Rectal smooth muscle tissue (tissue), 1 donor: ENCODE data around the gene RFC1.
A peak's percentile ranks its signal among the peaks of the same experiment; 100 is the strongest.
"Not testable (repeated sequence)": the region's sequence is repeated elsewhere in the genome, so short reads cannot be mapped to it uniquely, and the experiment has no call there.

Experiments
- H3K27ac ChIP-seq: one replicate; pipeline ENCODE4 v1.7.0; 2013; ENCODE audit warnings: low read depth, low read length, inconsistent platforms
- H3K27me3 ChIP-seq: one replicate; pipeline ENCODE4 v1.7.0; 2013; ENCODE audit warnings: low read length; ENCODE audit not compliant: control insufficient read depth, insufficient read depth
- H3K36me3 ChIP-seq: one replicate; pipeline ENCODE4 v1.7.0; 2013; ENCODE audit warnings: low read length; ENCODE audit not compliant: control insufficient read depth, insufficient read depth
- H3K4me1 ChIP-seq: one replicate; pipeline ENCODE4 v1.7.0; 2013; ENCODE audit warnings: low read length; ENCODE audit not compliant: control insufficient read depth, insufficient read depth
- H3K4me3 ChIP-seq: one replicate; pipeline ENCODE4 v1.7.0; 2013; ENCODE audit warnings: low read length
- H3K9ac ChIP-seq: one replicate; pipeline ENCODE4 v1.7.0; 2013; ENCODE audit warnings: low read length

The RFC1 gene

GRCh38 chr4:39365830-39366771 is at the start of gene RFC1:
Gene RFC1, minus strand, starts transcription at chr4:39366362. Its CDS starts 121 bp downstream, at chr4:39366241.
- Histone ChIP-seq H3K9ac (peak within 1 kb of the TSS; percentile 57), H3K4me1 (no peaks in the 10 kb centered on the region), H3K27me3 (no peaks in the 10 kb centered on the region), H3K27ac (peak within 1 kb of the TSS; percentile 87), H3K4me3 (peak within 1 kb of the TSS; percentile 95), H3K36me3 (no peaks in the 10 kb centered on the region)

GRCh38 chr4:39415678-39416283 is 49.6 kb upstream of the RFC1 start:
- H3K9ac ChIP-seq: no peak overlapping the region
- no peak overlapping the region for H3K27ac ChIP-seq
- no peak overlapping the region for H3K4me3 ChIP-seq
- no peaks in the 10 kb centered on the region for H3K4me1 ChIP-seq
- no peaks in the 10 kb centered on the region for H3K36me3 ChIP-seq
- no peaks in the 10 kb centered on the region for H3K27me3 ChIP-seq

GRCh38 chr4:39411561-39411960 is 45.4 kb upstream of the RFC1 start:
- not testable (repeated sequence) for H3K27me3 ChIP-seq, H3K9ac ChIP-seq, H3K4me1 ChIP-seq, H3K27ac ChIP-seq, H3K4me3 ChIP-seq, H3K36me3 ChIP-seq

GRCh38 chr4:39410415-39410814 is 44.3 kb upstream of the RFC1 start:
- Histone ChIP-seq H3K4me1 (no peaks in the 10 kb centered on the region), H3K27ac (no peak overlapping the region), H3K36me3 (no peaks in the 10 kb centered on the region), H3K9ac (no peak overlapping the region), H3K27me3 (no peaks in the 10 kb centered on the region), H3K4me3 (no peak overlapping the region)

GRCh38 chr4:39407584-39407885 is 41.4 kb upstream of the RFC1 start:
- H3K27me3 ChIP-seq: no peaks in the 10 kb centered on the region
- H3K4me1 ChIP-seq: no peaks in the 10 kb centered on the region
- no peaks in the 10 kb centered on the region for H3K36me3 ChIP-seq
- H3K9ac ChIP-seq: no peak overlapping the region
- no peak overlapping the region for H3K27ac ChIP-seq
- no peak overlapping the region for H3K4me3 ChIP-seq

- H3K4me1 ChIP-seq: no peaks in the 10 kb centered on the region
- H3K27ac ChIP-seq: no peak within 1 kb of the TSS
- no peaks in the 10 kb centered on the region for H3K36me3 ChIP-seq
- H3K9ac ChIP-seq: no peak within 1 kb of the TSS
- H3K27me3 ChIP-seq: no peaks in the 10 kb centered on the region
- H3K4me3 ChIP-seq: no peak within 1 kb of the TSS
Measured at GRCh38 chr4:39406763-39407583, 40.8 kb upstream of the RFC1 start, which contains the start of gene KLB. Gene KLB, plus strand, starts transcription at chr4:39406930. Its CDS starts 20 bp downstream, at chr4:39406950.

- H3K36me3 ChIP-seq, H3K27ac ChIP-seq, H3K4me1 ChIP-seq, H3K9ac ChIP-seq, H3K27me3 ChIP-seq, H3K4me3 ChIP-seq: not testable (repeated sequence)
Measured at GRCh38 chr4:39401640-39402039, 35.5 kb upstream of the RFC1 start.

- no peak overlapping the region for H3K27ac ChIP-seq
- no peak overlapping the region for H3K9ac ChIP-seq
- H3K4me1 ChIP-seq: no peaks in the 10 kb centered on the region
- H3K27me3 ChIP-seq: no peaks in the 10 kb centered on the region
- H3K4me3 ChIP-seq: no peak overlapping the region
- no peaks in the 10 kb centered on the region for H3K36me3 ChIP-seq
Measured at GRCh38 chr4:39394706-39395105, 28.5 kb upstream of the RFC1 start.

- H3K4me3 ChIP-seq: no peak overlapping the region
- H3K36me3 ChIP-seq: no peaks in the 10 kb centered on the region
- no peak overlapping the region for H3K9ac ChIP-seq
- H3K27me3 ChIP-seq: no peaks in the 10 kb centered on the region
- no peak overlapping the region for H3K27ac ChIP-seq
- H3K4me1 ChIP-seq: no peaks in the 10 kb centered on the region
Measured at GRCh38 chr4:39390603-39391002, 24.4 kb upstream of the RFC1 start.

GRCh38 chr4:39384563-39384962 is 18.4 kb upstream of the RFC1 start:
- Histone ChIP-seq H3K36me3 (no peaks in the 10 kb centered on the region), H3K4me3 (no peak overlapping the region), H3K4me1 (no peaks in the 10 kb centered on the region)

GRCh38 chr4:39383690-39384089 is 17.5 kb upstream of the RFC1 start:
- no peak overlapping the region for H3K27ac ChIP-seq
- H3K4me3 ChIP-seq: no peak overlapping the region
- no peaks in the 10 kb centered on the region for H3K27me3 ChIP-seq
- no peak overlapping the region for H3K9ac ChIP-seq
- H3K36me3 ChIP-seq: no peaks in the 10 kb centered on the region
- H3K4me1 ChIP-seq: no peaks in the 10 kb centered on the region

More at GRCh38 chr4:39384563-39384962, 18.4 kb upstream of the RFC1 start:
- H3K27ac ChIP-seq: no peak overlapping the region
- H3K27me3 ChIP-seq: no peaks in the 10 kb centered on the region
- H3K9ac ChIP-seq: no peak overlapping the region

GRCh38 chr4:39375478-39375877 is 9.3 kb upstream of the RFC1 start:
- no peak overlapping the region for H3K9ac ChIP-seq
- H3K36me3 ChIP-seq: no peaks in the 10 kb centered on the region
- H3K27me3 ChIP-seq: no peaks in the 10 kb centered on the region
- H3K4me1 ChIP-seq: no peaks in the 10 kb centered on the region
- H3K27ac ChIP-seq: no peak overlapping the region
- no peak overlapping the region for H3K4me3 ChIP-seq
